ENCODE measurements around the gene ACAN. TPM values are rescaled to one million over a fixed set of nuclear protein-coding genes. Genes with fewer than 3 reads are reported as not detected.
"Not testable (repeated sequence)": the region's sequence is repeated elsewhere in the genome, so short reads cannot be mapped to it uniquely, and the experiment has no call there.

Gene ACAN
- total and polyA plus RNA-seq, 7 donors: 0.06 to 0.69 (median 0.12) TPM

DNA sequence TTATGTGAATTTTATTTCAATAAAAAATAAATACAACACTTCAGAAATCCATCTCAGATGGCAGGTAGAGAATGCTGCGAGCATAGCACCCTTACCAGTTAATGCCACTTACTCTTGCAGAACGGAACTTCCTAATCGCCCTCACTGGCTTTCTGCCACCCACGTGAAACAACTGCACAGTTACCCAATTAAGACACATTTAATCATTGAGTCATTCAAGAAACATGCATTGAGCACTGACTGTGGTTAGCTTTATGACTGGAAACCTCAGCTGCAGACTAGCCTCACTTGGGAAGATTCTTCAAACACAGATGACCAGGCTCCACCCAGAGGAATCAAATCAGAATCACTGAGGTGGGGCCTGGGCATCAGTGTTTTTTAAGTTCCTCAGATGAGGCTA is 115.5 kb downstream of the ACAN start:
- H3K27ac ChIP-seq: peak overlapping the region; percentile 84
- TF ChIP-seq, protein P1, sequence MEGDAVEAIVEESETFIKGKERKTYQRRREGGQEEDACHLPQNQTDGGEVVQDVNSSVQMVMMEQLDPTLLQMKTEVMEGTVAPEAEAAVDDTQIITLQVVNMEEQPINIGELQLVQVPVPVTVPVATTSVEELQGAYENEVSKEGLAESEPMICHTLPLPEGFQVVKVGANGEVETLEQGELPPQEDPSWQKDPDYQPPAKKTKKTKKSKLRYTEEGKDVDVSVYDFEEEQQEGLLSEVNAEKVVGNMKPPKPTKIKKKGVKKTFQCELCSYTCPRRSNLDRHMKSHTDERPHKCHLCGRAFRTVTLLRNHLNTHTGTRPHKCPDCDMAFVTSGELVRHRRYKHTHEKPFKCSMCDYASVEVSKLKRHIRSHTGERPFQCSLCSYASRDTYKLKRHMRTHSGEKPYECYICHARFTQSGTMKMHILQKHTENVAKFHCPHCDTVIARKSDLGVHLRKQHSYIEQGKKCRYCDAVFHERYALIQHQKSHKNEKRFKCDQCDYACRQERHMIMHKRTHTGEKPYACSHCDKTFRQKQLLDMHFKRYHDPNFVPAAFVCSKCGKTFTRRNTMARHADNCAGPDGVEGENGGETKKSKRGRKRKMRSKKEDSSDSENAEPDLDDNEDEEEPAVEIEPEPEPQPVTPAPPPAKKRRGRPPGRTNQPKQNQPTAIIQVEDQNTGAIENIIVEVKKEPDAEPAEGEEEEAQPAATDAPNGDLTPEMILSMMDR (IDR thresholded peaks at IDR 0.05): no peak
- 17 to 36% (median 20%) methylated on average over 4 of the region's 4 CpGs for WGBS, 3 donors
- H3K27me3 ChIP-seq (ENCODE audit: insufficient read depth in 3 of 3, low read length in 2 of 3): no peaks in the 10 kb centered on the region
- ATAC-seq (peak; percentile 90 to 95 (median 94)), DNase-seq (peak; percentile 83 to 88)
- H3K4me3 ChIP-seq: no peak overlapping the region
- H3K4me1 ChIP-seq: peaks cover 34% of the 10 kb centered on the region
- intact Hi-C loops (cut with DNase I): no loop called here
- H3K9me3 ChIP-seq: no peaks in the 10 kb centered on the region
- no peaks in the 10 kb centered on the region for H3K36me3 ChIP-seq (ENCODE audit: insufficient read depth in 1 of 2, low read depth in 1 of 2)

- peaks cover 22% of the 10 kb centered on the region for H3K4me1 ChIP-seq
- TF ChIP-seq, protein P1 (IDR thresholded peaks at IDR 0.05): no peak
- intact Hi-C loops (cut with DNase I): no loop called here
- ATAC-seq (no peak), DNase-seq (peak in 1 of 2 donors; percentile 50)
- H3K27me3 ChIP-seq (ENCODE audit: insufficient read depth in 3 of 3, low read length in 2 of 3): no peaks in the 10 kb centered on the region
- H3K36me3 ChIP-seq (ENCODE audit: insufficient read depth in 1 of 2, low read depth in 1 of 2): no peaks in the 10 kb centered on the region
- H3K27ac ChIP-seq: no peak overlapping the region
- no peak overlapping the region for H3K4me3 ChIP-seq
- no peaks in the 10 kb centered on the region for H3K9me3 ChIP-seq
- WGBS, 3 donors: 71 to 75% (median 72%) methylated on average over 9 of the region's 9 CpGs
Observed at GRCh38 chr15:88920186-88920891, 117.1 kb downstream of the ACAN start.

DNA sequence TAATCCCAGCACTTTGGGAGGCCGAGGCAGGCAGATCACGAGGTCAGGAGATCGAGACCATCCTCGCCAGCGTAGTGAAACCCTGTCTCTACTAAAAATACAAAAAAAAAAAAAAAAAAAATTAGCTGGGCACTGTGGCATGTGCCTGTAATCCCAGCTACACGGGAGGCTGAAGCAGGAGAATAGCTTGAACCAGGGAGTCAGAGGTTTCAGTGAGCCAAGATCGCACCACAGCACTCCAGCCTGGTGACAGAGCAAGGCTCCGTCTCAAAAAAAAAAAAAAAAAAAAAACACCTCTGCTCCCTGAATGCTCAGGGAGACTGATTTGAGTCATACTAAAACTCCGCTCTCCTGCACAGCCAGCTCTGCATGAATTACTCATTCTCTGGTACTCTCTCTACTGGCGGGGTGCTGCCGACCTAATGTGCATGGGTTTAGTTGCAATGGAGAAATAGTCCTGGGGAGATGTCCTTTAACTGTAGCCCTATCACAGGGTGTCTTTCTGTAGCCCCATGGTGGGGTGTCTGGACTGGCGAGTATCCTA is 117.7 kb downstream of the ACAN start:
- H3K4me3 ChIP-seq; intact Hi-C loops (cut with DNase I); H3K9me3 ChIP-seq; ATAC-seq; H3K27ac ChIP-seq; H3K36me3 ChIP-seq (ENCODE audit: insufficient read depth in 1 of 2, low read depth in 1 of 2); H3K27me3 ChIP-seq (ENCODE audit: insufficient read depth in 3 of 3, low read length in 2 of 3); DNase-seq: not testable (repeated sequence)
- WGBS, 3 donors: 87 to 93% (median 88%) methylated on average over 12 of the region's 12 CpGs
- H3K4me1 ChIP-seq: peaks cover 21% of the 10 kb centered on the region

Other genes with a start within 250 kb of the ACAN start
- 10 to 100 TPM; 10.1 to 46.6 (median 27.8) TPM for gene AEN, start 182.1 kb upstream of the ACAN start, total RNA-seq
- gene AEN, start 182.1 kb upstream of the ACAN start, polyA plus RNA-seq: 10 to 100 TPM; 25.6 to 35.2 (median 32.2) TPM
- gene ISG20, start 164.4 kb upstream of the ACAN start, total RNA-seq: 1 to 10 TPM; 2.5 to 5.0 (median 3.3) TPM
- 1 to 10 TPM; 1.1 to 7.4 (median 5.7) TPM for gene ISG20, start 164.4 kb upstream of the ACAN start, polyA plus RNA-seq
- 1 to 10 TPM; 3.5 to 5.8 (median 4.4) TPM for gene HAPLN3, start 92.1 kb downstream of the ACAN start, total RNA-seq
- 1 to 10 TPM; 1.2 to 5.4 (median 1.5) TPM for gene HAPLN3, start 92.1 kb downstream of the ACAN start, polyA plus RNA-seq
- 100 to 1,000 TPM; 137 to 771 (median 335) TPM for gene MFGE8, start 109.9 kb downstream of the ACAN start, total RNA-seq
- gene MFGE8, start 109.9 kb downstream of the ACAN start, polyA plus RNA-seq: 100 to 1,000 TPM; 218 to 274 (median 253) TPM

Measured in psoas muscle (tissue), 8 donors.